Astrocyte (in vitro differentiated cells and primary cell): ENCODE measurements around the gene TRIM14. TPM values are rescaled to one million over a fixed set of nuclear protein-coding genes. Genes with fewer than 3 reads are reported as not detected.

Experiments
- DNase-seq: peaks from one replicate; pipeline ENCODE4 v3.0.0-alpha.2; 2010; ENCODE audit warnings: low read depth
- FAIRE-seq: peaks from 2 replicates; lab custom pipeline; 2011; peaks lifted over from hg19 to GRCh38; lab: Jason Lieb, UNC
- H2AFZ ChIP-seq: 2 replicates; pipeline ENCODE4 v1.6.0; 2012; ENCODE audit warnings: low read depth, low read length, inconsistent platforms
- H3K27ac ChIP-seq: 2 replicates; pipeline ENCODE4 v1.5.1; 2011; ENCODE audit warnings: low read depth, low read length, inconsistent platforms
- H3K27me3 ChIP-seq: 2 replicates; pipeline ENCODE4 v1.6.0; 2011; ENCODE audit warnings: low read length, inconsistent platforms; ENCODE audit not compliant: insufficient read depth
- H3K36me3 ChIP-seq: 2 replicates; pipeline ENCODE4 v1.5.1; 2011; ENCODE audit warnings: low read length, inconsistent platforms; ENCODE audit not compliant: insufficient read depth
- H3K4me1 ChIP-seq: 2 replicates; pipeline ENCODE4 v1.5.1; 2011; ENCODE audit warnings: low read length, inconsistent platforms; ENCODE audit not compliant: insufficient read depth
- H3K4me2 ChIP-seq: 2 replicates; pipeline ENCODE4 v1.6.0; 2012; ENCODE audit warnings: low read length, inconsistent platforms
- H3K4me3 ChIP-seq: 2 replicates; pipeline ENCODE4 v1.5.1; 2011; ENCODE audit warnings: low read depth, mild to moderate bottlenecking, low read length, inconsistent platforms; ENCODE audit not compliant: insufficient read depth
- H3K79me2 ChIP-seq: 2 replicates; pipeline ENCODE4 v1.6.0; 2012; ENCODE audit warnings: mild to moderate bottlenecking, low read length, inconsistent platforms; ENCODE audit not compliant: insufficient read depth
- H3K9ac ChIP-seq: 2 replicates; pipeline ENCODE4 v1.6.0; 2012; ENCODE audit warnings: mild to moderate bottlenecking, low read length, inconsistent platforms
- H3K9me3 ChIP-seq: 2 replicates; pipeline ENCODE4 v1.5.1; 2012; ENCODE audit warnings: low read depth, mild to moderate bottlenecking, low read length, inconsistent platforms; ENCODE audit not compliant: insufficient read depth
- H4K20me1 ChIP-seq: 2 replicates; pipeline ENCODE4 v1.6.0; 2012; ENCODE audit warnings: low read length, inconsistent platforms; ENCODE audit not compliant: insufficient read depth
- H3K27ac Mint-ChIP-seq: one replicate; pipeline ENCODE4 v1.8.0; 2021; ENCODE audit warnings: mild to moderate bottlenecking, mixed read lengths; ENCODE audit not compliant: unreplicated experiment
- H3K27me3 Mint-ChIP-seq: one replicate; pipeline ENCODE4 v1.8.0; 2021; ENCODE audit warnings: low read depth, mixed read lengths; ENCODE audit not compliant: unreplicated experiment
- H3K36me3 Mint-ChIP-seq: one replicate; pipeline ENCODE4 v1.8.0; 2021; ENCODE audit warnings: low read depth, mixed read lengths; ENCODE audit not compliant: unreplicated experiment
- H3K4me1 Mint-ChIP-seq: one replicate; pipeline ENCODE4 v1.8.0; 2021; ENCODE audit warnings: low read depth, mixed read lengths; ENCODE audit not compliant: unreplicated experiment
- H3K4me3 Mint-ChIP-seq: one replicate; pipeline ENCODE4 v1.8.0; 2021; ENCODE audit warnings: mild to moderate bottlenecking, moderate library complexity, mixed read lengths; ENCODE audit not compliant: unreplicated experiment
- H3K9me3 Mint-ChIP-seq: one replicate; pipeline ENCODE4 v1.8.0; 2021; ENCODE audit warnings: mild to moderate bottlenecking, mixed read lengths; ENCODE audit not compliant: unreplicated experiment
- CTCF ChIP-seq: IDR thresholded peaks from 2 replicates; pipeline ENCODE4 v1.5.1; 2011; ENCODE audit warnings: low read depth, mild to moderate bottlenecking, inconsistent platforms, low read length, moderate library complexity; ENCODE audit not compliant: insufficient read depth
- EZH2 ChIP-seq: IDR thresholded peaks from 2 replicates; pipeline ENCODE4 v1.6.1; 2012; ENCODE audit warnings: mild to moderate bottlenecking, low read length, inconsistent platforms; ENCODE audit not compliant: insufficient read depth
- total RNA-seq: library from RNA; stranded (reverse); gene quantifications from 2 replicates; pipeline ENCODE4 v1.2.1, GENCODE V29; 2021

TRIM14 gene
- total RNA-seq, 1 donor from 2014 or later = 34.1 TPM

GRCh38 chr9:98159790-98160189 is 40.8 kb upstream of the TRIM14 start:
- FAIRE-seq (no peak), DNase-seq (no peak)
- no peaks in the 10 kb centered on the region for H3K79me2 ChIP-seq
- H3K36me3 ChIP-seq = no peaks in the 10 kb centered on the region
- no peak overlapping the region for H3K4me3 ChIP-seq
- H4K20me1 ChIP-seq = no peaks in the 10 kb centered on the region
- H3K4me3 Mint-ChIP-seq = no peak overlapping the region
- no peak overlapping the region for H3K4me2 ChIP-seq
- H3K27me3 ChIP-seq = no peaks in the 10 kb centered on the region
- TF ChIP-seq CTCF = no peak
- no peak for TF ChIP-seq EZH2
- H3K27ac ChIP-seq = no peak overlapping the region
- H3K36me3 Mint-ChIP-seq = peaks cover 8% of the 10 kb centered on the region
- H3K9me3 Mint-ChIP-seq = peaks cover 3% of the 10 kb centered on the region
- peaks cover 18% of the 10 kb centered on the region for H3K27me3 Mint-ChIP-seq
- H3K4me1 ChIP-seq = no peaks in the 10 kb centered on the region
- no peak overlapping the region for H3K27ac Mint-ChIP-seq
- H3K9ac ChIP-seq = no peak overlapping the region
- H3K4me1 Mint-ChIP-seq = no peaks in the 10 kb centered on the region
- H2AFZ ChIP-seq = no peak overlapping the region
- no peaks in the 10 kb centered on the region for H3K9me3 ChIP-seq

DNA sequence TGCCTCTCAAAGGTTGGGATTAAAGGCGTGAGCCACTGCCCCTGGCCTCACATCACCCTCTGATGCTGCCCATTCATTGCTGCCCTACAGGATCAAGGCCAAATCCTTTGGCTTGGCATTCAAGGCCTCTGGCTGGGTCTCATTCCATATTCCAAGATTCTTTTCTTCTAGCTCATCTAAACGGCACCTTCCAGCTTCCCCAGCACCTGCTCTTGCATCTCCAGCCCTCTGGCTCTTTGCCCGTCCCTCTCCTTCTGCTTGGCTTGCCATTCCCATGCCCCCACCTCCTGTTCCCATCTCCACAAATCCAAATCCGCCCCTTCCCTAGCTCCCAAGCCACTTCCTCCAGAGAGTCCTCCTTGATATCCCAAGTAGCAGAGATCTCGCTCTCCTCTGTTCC is 40.3 kb upstream of the TRIM14 start:
- no peaks in the 10 kb centered on the region for H3K36me3 ChIP-seq
- H3K4me1 Mint-ChIP-seq = no peaks in the 10 kb centered on the region
- no peak overlapping the region for H3K4me3 Mint-ChIP-seq
- no peak for TF ChIP-seq EZH2
- TF ChIP-seq CTCF = no peak
- peaks cover 13% of the 10 kb centered on the region for H3K27me3 Mint-ChIP-seq
- H3K27ac Mint-ChIP-seq = no peak overlapping the region
- H3K27ac ChIP-seq = no peak overlapping the region
- FAIRE-seq (no peak), DNase-seq (no peak)
- H3K4me1 ChIP-seq = no peaks in the 10 kb centered on the region
- no peaks in the 10 kb centered on the region for H3K79me2 ChIP-seq
- H3K36me3 Mint-ChIP-seq = peaks cover 8% of the 10 kb centered on the region
- no peak overlapping the region for H3K4me2 ChIP-seq
- H3K9me3 Mint-ChIP-seq = peaks cover 3% of the 10 kb centered on the region
- H3K9me3 ChIP-seq = no peaks in the 10 kb centered on the region
- H3K4me3 ChIP-seq = no peak overlapping the region
- H2AFZ ChIP-seq = no peak overlapping the region
- no peaks in the 10 kb centered on the region for H4K20me1 ChIP-seq
- H3K27me3 ChIP-seq = no peaks in the 10 kb centered on the region
- H3K9ac ChIP-seq = no peak overlapping the region

DNA sequence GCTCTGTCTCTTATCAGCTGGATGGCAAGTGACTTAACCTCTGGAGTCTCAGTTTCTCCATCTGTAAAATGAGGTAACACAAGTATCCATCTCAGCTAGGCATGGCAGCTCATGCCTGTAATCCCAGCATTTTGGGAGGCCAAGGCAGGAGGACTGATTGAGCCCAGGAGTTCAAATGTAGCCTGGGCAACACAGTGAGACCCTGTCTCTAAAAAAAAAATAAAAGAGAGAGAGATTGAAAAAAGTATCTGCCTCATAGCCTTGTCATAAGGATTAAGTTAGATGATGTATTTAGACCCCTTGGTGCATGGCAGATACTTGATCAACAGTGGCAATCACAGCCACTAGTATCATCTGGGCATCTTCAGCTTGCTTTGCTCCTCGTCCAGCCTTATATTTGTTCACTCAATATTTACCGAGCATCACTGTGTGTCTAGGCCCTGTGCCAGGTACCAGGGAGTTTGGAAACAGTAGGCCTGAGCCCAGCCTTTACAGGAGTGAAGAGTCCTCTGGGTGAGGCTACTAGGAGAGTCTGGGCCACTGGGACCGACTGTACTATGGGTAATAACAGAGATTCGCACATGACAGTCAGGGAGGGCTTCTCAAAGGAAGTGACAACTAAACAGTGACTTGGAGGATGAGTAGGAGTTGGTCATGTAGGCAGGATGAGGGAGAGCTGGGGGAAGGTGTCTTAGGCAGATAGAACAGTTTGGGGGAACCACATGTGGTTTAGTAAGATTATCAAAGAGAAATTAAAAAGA is 39.2 kb upstream of the TRIM14 start:
- H3K79me2 ChIP-seq = no peaks in the 10 kb centered on the region
- Mint-ChIP-seq H3K27ac (no peak overlapping the region), H3K36me3 (peaks cover 8% of the 10 kb centered on the region), H3K27me3 (peaks cover 13% of the 10 kb centered on the region), H3K9me3 (peaks cover 3% of the 10 kb centered on the region), H3K4me3 (no peak overlapping the region), H3K4me1 (no peaks in the 10 kb centered on the region)
- no peak for DNase-seq
- TF ChIP-seq CTCF (no peak), EZH2 (no peak)
- H3K27ac ChIP-seq = no peak overlapping the region
- no peak overlapping the region for H3K4me3 ChIP-seq
- no peak overlapping the region for H3K9ac ChIP-seq
- H3K4me1 ChIP-seq = no peaks in the 10 kb centered on the region
- no peaks in the 10 kb centered on the region for H3K36me3 ChIP-seq
- FAIRE-seq = no peak
- no peak overlapping the region for H2AFZ ChIP-seq
- H3K27me3 ChIP-seq = no peaks in the 10 kb centered on the region
- no peaks in the 10 kb centered on the region for H3K9me3 ChIP-seq
- no peak overlapping the region for H3K4me2 ChIP-seq
- H4K20me1 ChIP-seq = no peaks in the 10 kb centered on the region
